ENCODE results near the gene ZKSCAN4. TPM values are rescaled to one million over a fixed set of nuclear protein-coding genes. Genes with fewer than 3 reads are reported as not detected.

ZKSCAN4 gene
- total RNA-seq, 2 donors from 2014 or later = 3.1 to 5.6 TPM

DNA sequence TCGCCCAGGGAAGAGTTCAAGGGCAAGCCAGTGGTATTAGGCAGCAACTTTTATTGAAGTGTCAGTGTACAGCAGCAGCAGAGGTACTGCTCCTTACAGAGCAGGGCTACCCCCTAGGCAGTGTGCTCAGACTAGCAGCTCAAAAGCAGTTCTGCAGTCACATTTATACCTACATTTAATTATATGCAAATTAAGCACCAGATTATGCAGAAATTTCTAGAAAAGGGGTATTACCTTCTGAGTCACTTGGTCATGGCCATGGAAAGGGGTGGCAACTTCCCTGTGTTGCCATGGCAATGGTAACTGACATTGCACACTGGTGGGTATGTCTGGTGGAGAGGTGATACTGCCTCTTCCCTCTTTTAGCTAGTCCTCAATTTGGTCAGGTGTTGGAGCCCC is 2.1 kb upstream of the ZKSCAN4 start:
- intact Hi-C loops (cut with DNase I) = no loop called here
- DNase-seq (ENCODE audit: low spot score) = no peak

DNA sequence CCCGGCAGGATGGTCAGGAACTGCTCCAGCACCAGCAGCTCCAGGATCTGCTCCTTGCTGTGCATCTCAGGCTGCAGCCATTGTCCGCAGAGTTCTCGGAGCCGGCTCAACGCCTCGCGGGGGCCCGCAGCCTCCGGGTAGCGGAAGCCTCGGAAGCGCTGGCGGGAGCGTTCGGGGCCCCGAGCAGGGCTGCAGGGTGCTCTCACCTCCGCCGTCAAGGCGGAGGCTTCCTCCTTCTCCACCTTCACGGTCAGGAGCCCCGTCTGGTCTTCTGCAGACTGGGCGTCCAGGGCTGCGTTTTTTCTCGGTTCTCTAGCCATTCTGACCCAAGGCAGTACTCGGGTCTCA is 434 bp downstream of the ZKSCAN4 start:
- peak; percentile 81 for DNase-seq (ENCODE audit: low spot score)
- intact Hi-C loops (cut with DNase I) = no loop called here

DNA sequence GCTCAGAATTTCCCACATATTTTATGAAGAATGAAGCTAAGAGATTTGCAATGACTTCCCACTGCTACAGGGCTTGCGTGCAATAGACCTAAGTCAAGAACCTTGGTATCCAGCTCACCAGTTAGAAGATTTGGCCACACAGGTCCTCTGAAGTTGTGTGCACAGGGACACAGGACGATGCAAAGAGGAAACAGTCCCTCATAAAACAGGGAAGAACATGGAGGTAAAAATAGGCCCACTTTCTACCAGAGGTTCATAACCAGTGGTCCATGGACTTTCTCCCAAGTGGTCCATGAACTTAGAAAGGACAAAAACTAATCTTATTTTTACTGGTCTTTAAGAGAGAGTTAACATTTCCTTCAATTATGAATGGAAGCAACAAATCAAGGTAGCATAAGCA is 1.3 kb downstream of the ZKSCAN4 start:
- intact Hi-C loops (cut with DNase I) = no loop called here
- DNase-seq (ENCODE audit: low spot score) = no peak

- intact Hi-C loops (cut with DNase I) = no loop called here
- no peak for DNase-seq (ENCODE audit: low spot score)
These were observed 3.2 kb downstream of the ZKSCAN4 start for GRCh38 chr6:28248916-28249315.

GRCh38 chr6:28245206-28245941 is 6.7 kb downstream of the ZKSCAN4 start:
- no peak for DNase-seq (ENCODE audit: low spot score)
- intact Hi-C loops (cut with DNase I) = no loop called here

DNA sequence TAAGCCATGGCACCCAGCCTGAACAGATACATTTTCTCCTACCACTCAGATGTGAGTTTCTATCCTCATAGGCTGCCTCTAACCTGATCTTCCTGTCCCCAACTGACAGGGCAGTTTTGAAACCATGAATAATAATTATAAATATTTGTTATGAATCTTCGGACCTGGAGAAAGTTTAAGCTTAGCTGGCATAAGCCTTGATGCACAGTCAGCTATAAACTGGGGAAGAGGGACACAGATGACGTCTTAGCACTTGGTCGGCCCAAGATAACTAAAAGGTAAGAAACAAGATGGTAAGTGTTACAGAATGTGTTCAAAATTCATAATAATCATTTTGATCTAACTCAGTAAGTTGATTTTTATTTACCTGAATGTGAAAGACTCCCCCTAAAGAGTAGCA is 8.1 kb downstream of the ZKSCAN4 start:
- DNase-seq (ENCODE audit: low spot score) = no peak
- intact Hi-C loops (cut with DNase I) = no loop called here

DNA sequence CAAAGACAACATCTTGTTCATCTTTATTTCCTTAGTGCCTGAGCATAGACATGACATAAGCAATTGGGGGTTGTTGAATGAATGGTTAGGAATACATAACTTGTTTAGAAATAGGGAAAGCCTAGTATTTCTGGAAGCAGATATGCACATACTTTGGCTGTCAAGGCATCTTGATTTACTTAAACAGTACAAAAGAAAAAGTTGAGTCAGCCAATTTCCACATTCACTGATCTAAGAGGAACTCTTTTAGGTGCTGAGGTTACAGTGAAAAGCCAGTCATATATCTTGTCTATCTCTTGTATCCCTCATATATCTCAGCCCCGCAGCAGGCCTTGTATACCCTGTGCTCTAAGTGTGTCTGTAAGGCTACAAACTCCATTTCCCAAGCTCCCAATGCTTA is 11.6 kb downstream of the ZKSCAN4 start:
- DNase-seq (ENCODE audit: low spot score) = no peak
- intact Hi-C loops (cut with DNase I) = no loop called here

DNA sequence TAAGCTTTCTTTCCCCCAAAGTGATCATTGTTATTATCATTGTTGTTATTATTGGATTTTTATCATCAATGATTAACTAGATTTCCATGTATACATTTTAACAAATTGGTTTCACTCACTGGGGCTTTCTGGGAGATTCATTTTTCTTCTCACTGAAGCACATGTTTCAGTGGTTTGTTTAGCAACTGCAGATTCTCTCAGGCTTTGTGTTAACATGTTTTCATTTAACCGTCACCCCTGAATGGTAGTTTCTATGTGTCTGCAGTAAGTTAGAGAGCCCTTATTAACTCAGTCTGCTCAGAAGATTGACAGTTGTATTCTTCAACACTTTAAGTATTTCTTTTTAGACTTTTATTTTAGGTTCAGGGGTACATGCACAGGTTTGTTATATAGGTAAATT is 12.4 kb downstream of the ZKSCAN4 start:
- no peak for DNase-seq (ENCODE audit: low spot score)
- intact Hi-C loops (cut with DNase I) = no loop called here

GRCh38 chr6:28235912-28236452 is 16.1 kb downstream of the ZKSCAN4 start:
- intact Hi-C loops (cut with DNase I) = no loop called here
- no peak for DNase-seq (ENCODE audit: low spot score)

GRCh38 chr6:28232785-28233184 is 19.3 kb downstream of the ZKSCAN4 start:
- intact Hi-C loops (cut with DNase I) = no loop called here
- DNase-seq (ENCODE audit: low spot score) = no peak

GRCh38 chr6:28226460-28226859 is 25.6 kb downstream of the ZKSCAN4 start:
- no peak for DNase-seq (ENCODE audit: low spot score)
- intact Hi-C loops (cut with DNase I) = loop anchor here in 1 of 2 donors (5.0 kb wide), 1 partner anchor 89 kb away; no protein-coding TSS in a partner anchor

DNA sequence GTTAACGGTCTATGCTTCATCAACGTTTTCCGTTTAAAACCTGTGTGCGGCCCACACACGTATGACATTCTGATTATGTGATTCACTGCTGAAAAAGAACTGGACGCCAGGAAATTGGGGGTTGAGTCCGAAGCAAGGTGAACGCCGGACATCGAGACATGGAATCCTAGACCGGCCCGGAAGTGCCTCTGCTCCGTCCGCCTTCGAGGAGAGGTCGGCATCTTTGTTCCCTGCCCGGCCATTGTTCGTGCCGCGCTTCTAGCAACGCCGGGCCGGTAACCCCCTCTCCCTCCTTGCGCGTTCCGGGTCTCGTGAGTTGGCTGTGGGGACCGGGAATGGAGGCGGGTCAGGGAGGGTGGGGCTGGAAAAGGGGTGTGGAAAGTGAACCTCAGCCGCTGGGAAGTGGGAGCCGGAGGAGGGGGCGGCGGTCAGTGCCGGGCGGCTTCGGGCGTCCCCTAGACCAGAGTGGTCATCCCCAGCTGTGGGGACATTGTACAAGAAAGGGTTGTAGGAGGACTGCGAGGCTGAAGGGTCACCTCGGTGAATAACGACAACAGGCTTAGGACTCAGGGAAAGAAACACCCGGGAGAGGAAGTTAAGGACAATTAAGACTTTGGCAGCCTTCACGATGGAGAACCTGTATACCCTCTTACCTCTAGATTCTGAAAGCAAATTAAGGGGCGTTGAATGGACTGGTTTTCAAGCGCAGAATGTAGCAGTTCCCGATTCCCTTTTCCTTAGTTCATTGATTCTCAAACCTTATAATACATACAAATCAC is 26.8 kb downstream of the ZKSCAN4 start, which contains the start of gene ZSCAN9:
TSS of gene ZSCAN9 (plus strand) at position 220 of the 779 bp plus-strand sequence. CDS start 1,810 bp downstream, outside the sequence.
- DNase-seq (ENCODE audit: low spot score) = peak; percentile 96
- intact Hi-C loops (cut with DNase I) = loop anchor here in 1 of 2 donors (5.0 kb wide), 1 partner anchor 88 kb away; no protein-coding TSS in a partner anchor

GRCh38 chr6:28224131-28225055 is 27.7 kb downstream of the ZKSCAN4 start:
- no peak for DNase-seq (ENCODE audit: low spot score)
- intact Hi-C loops (cut with DNase I) = loop anchor here in 1 of 2 donors (5.0 kb wide), 1 partner anchor 87 kb away; no protein-coding TSS in a partner anchor

DNA sequence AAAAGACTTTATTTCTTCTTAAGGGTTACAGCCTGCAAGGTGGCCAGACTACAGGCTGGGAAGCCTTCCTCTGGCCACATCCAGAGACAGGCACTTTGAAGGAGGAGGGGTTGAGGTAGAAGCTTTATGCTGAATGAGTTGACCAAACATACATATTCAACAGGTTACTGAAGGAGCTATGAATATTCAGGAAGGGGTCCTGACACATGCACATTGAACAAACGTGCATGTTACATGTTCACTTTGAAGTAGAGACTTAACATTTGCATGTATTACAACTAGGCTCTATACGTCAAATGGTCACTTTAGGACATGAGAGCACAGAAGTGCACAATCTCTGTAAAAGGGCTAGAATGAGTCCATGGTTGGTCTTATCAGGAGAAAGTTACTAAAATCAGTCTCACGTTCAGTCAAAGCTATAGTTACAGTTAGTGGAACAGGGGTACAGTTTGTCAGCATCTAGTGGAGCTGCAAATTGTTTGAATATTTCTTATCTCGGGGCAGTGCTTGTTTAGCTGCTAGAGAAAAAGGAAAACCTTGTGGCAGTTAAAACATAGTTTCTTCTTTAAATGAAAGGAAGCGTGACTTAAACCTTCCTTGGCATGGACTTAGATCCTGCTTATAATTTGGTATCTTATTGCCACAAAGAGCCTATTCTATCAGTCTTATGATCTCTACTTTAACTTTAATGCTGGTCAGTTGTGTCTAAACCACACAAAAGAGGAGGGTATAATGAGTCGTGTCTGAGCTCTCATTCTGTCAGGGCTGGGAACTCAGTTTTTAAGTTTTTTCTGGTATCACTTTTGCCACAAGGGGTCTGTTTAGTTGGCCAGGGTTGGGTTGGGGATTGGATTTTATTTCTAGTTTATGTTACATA is 31.6 kb downstream of the ZKSCAN4 start:
- DNase-seq (ENCODE audit: low spot score) = no peak
- intact Hi-C loops (cut with DNase I) = no loop called here

GRCh38 chr6:28218312-28219248 is 33.5 kb downstream of the ZKSCAN4 start:
- DNase-seq (ENCODE audit: low spot score) = peak; percentile 91
- intact Hi-C loops (cut with DNase I) = no loop called here

DNA sequence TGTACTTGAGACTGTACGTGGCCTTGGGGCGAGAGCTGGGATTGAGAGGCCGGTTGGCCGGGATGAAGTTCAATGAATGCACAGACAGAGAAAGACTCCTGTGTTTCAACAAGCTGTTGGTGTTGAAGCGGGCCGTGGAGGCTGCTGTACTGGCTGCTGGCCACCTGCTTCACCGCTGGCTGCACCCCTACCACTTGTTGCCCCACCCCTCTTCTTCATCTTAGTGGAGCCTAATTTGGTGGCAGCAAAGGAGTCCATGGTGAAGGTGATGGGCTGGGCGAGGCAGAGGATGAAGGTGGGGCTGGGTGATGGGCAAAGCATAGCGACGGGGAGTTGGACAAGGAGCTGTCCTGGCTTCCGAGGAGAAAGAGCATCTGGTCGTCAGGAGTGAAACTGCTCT is 34.2 kb downstream of the ZKSCAN4 start:
- intact Hi-C loops (cut with DNase I) = no loop called here

GRCh38 chr6:28215425-28215824 is 36.6 kb downstream of the ZKSCAN4 start:
- intact Hi-C loops (cut with DNase I) = no loop called here
- DNase-seq (ENCODE audit: low spot score) = no peak

More for the DNA sequence above, 34.2 kb downstream of the ZKSCAN4 start:
- no peak for DNase-seq (ENCODE audit: low spot score)
